CD14-positive monocyte (primary cell): ENCODE measurements around the gene OR10A4. TPM values are rescaled to one million over a fixed set of nuclear protein-coding genes. Genes with fewer than 3 reads are reported as not detected.

ENCODE experiments used
- DNase-seq, 3 donors: peaks; one replicate each; pipeline ENCODE4 v3.0.0-alpha.2; 2011 to 2022
- H2AFZ ChIP-seq: 2 replicates; pipeline ENCODE4 v1.6.0; 2012; ENCODE audit warnings: mild to moderate bottlenecking, low read depth, low read length, inconsistent platforms; ENCODE audit not compliant: insufficient read depth, poor library complexity, severe bottlenecking
- H3K27ac ChIP-seq, 2 donors: 1 replicate in 1 of 2; 2 replicates in 1 of 2; pipeline ENCODE4 v1.5.1; 2012 to 2013; ENCODE audit warnings: low read length in 2 of 2, control low read depth in 1 of 2, inconsistent platforms in 1 of 2, low read depth in 1 of 2, mild to moderate bottlenecking in 1 of 2
- H3K27me3 ChIP-seq, 2 donors: one replicate each; pipeline versions ENCODE4 v1.6.0 to v1.6.1; 2011 to 2013; ENCODE audit warnings: low read length in 2 of 2; ENCODE audit not compliant: control insufficient read depth in 2 of 2, insufficient read depth in 2 of 2
- H3K36me3 ChIP-seq, 2 donors: replicated peaks in 1 of 2; 1 replicate in 1 of 2; 2 replicates in 1 of 2; pipeline versions ENCODE4 v1.5.1 to v1.6.1; 2012 to 2013; ENCODE audit warnings: low read length in 2 of 2, control low read depth in 1 of 2, inconsistent platforms in 1 of 2, mild to moderate bottlenecking in 1 of 2; ENCODE audit not compliant: insufficient read depth in 2 of 2, control insufficient read depth in 1 of 2
- H3K4me1 ChIP-seq, 2 donors: 1 replicate in 1 of 2; 2 replicates in 1 of 2; pipeline versions ENCODE4 v1.5.1 to v1.6.1; 2012 to 2013; ENCODE audit warnings: low read length in 2 of 2, control low read depth in 1 of 2, inconsistent platforms in 1 of 2, mild to moderate bottlenecking in 1 of 2, moderate library complexity in 1 of 2; ENCODE audit not compliant: insufficient read depth in 2 of 2, control insufficient read depth in 1 of 2
- H3K4me2 ChIP-seq: replicated peaks from 2 replicates; pipeline ENCODE3; 2012; ENCODE audit warnings: low read length, moderate library complexity, mild to moderate bottlenecking; ENCODE audit not compliant: poor library complexity, severe bottlenecking; ENCODE audit errors: extremely low read depth
- H3K4me3 ChIP-seq, 3 experiments: fragments of 200-600 bp in 1 of 3; sonication (generic) in 1 of 3; replicated peaks in 1 of 3; 1 replicate in 2 of 3; 2 replicates in 1 of 3; pipeline ENCODE4 v1.5.1; 2011 to 2013; ENCODE audit warnings: low read length in 3 of 3, mild to moderate bottlenecking in 3 of 3, control low read depth in 2 of 3, low read depth in 2 of 3, inconsistent platforms in 1 of 3, moderate library complexity in 1 of 3
- H3K79me2 ChIP-seq: 2 replicates; pipeline ENCODE4 v1.6.0; 2012; ENCODE audit warnings: mild to moderate bottlenecking, control low read depth, inconsistent platforms, low read length, moderate library complexity; ENCODE audit not compliant: insufficient read depth
- H3K9ac ChIP-seq: 2 replicates; pipeline ENCODE4 v1.6.0; 2017; ENCODE audit warnings: low read length, mild to moderate bottlenecking; ENCODE audit not compliant: insufficient read depth, poor library complexity, severe bottlenecking
- H3K9me3 ChIP-seq, 2 donors: replicated peaks in 1 of 2; 1 replicate in 1 of 2; 2 replicates in 1 of 2; pipeline versions ENCODE4 v1.5.1 to v1.6.1; 2012 to 2013; ENCODE audit warnings: low read length in 2 of 2, control low read depth in 1 of 2; ENCODE audit not compliant: control insufficient read depth in 1 of 2, insufficient read depth in 1 of 2
- H4K20me1 ChIP-seq: 2 replicates; pipeline ENCODE4 v1.6.0; 2012; ENCODE audit warnings: mild to moderate bottlenecking, low read length, control low read depth, moderate library complexity; ENCODE audit not compliant: insufficient read depth
- H3K27ac Mint-ChIP-seq, 7 donors: one replicate each; pipeline ENCODE4 v1.8.0; 2020; ENCODE audit warnings: mild to moderate bottlenecking in 7 of 7, mixed read lengths in 7 of 7, moderate library complexity in 6 of 7, inconsistent platforms in 2 of 7
- H3K27me3 Mint-ChIP-seq, 3 donors: one replicate each; pipeline ENCODE4 v1.8.0; 2021 to 2022; ENCODE audit warnings: low read depth in 3 of 3, mild to moderate bottlenecking in 3 of 3, mixed read lengths in 3 of 3, moderate library complexity in 3 of 3, inconsistent platforms in 1 of 3
- H3K36me3 Mint-ChIP-seq, 2 donors: one replicate each; pipeline ENCODE4 v1.8.0; 2020; ENCODE audit warnings: mixed read lengths in 2 of 2, inconsistent platforms in 1 of 2, mild to moderate bottlenecking in 1 of 2
- H3K4me1 Mint-ChIP-seq: one replicate; pipeline ENCODE4 v1.8.0; 2020; ENCODE audit warnings: mild to moderate bottlenecking, mixed read lengths
- H3K4me3 Mint-ChIP-seq, 2 donors: one replicate each; pipeline ENCODE4 v1.8.0; 2020; ENCODE audit warnings: mild to moderate bottlenecking in 2 of 2, mixed read lengths in 2 of 2, moderate library complexity in 1 of 2
- H3K9me3 Mint-ChIP-seq, 7 donors: one replicate each; pipeline ENCODE4 v1.8.0; 2020 to 2022; ENCODE audit warnings: mixed read lengths in 7 of 7, mild to moderate bottlenecking in 6 of 7, moderate library complexity in 6 of 7, inconsistent platforms in 2 of 7
- CTCF ChIP-seq: fragments of 200-600 bp; IDR thresholded peaks from one replicate; pipeline ENCODE4 v1.8.0; 2022; ENCODE audit warnings: antibody characterized with exemption, mild to moderate bottlenecking
- WGBS: methylation state at CpG from one replicate; pipeline ENCODE4 v1.1.5; 2013; ENCODE audit warnings: missing lambda C conversion rate; ENCODE audit not compliant: insufficient coverage; 5-methylcytosine and 5-hydroxymethylcytosine counted together
- intact Hi-C, 2 donors: fragments of 100-400 bp; cut with micrococcal nuclease; formaldehyde crosslinking; loops; one replicate each; pipeline versions ENCODE4 v1.15.0 to v1.15.1; 2023
- polyA plus RNA-seq, 3 donors: library from polyadenylated mRNA; depleted of rRNA in 1 of 3; unstranded in 2 of 3; stranded (reverse) in 1 of 3; fragments of 300-500 nt in 2 of 3; fragments of >200 nt in 1 of 3; fragmentation: Illumina TruSeq in 2 of 3; gene quantifications; 1 replicate in 2 of 3; 2 replicates in 1 of 3; pipeline ENCODE4 v1.2.3, GENCODE V29; 2012 to 2021

Gene OR10A4
- polyA plus RNA-seq, 3 donors = not detected

- Histone ChIP-seq H2AFZ (no peak overlapping the region), H3K4me1 (no peaks in the 10 kb centered on the region), H3K79me2 (no peaks in the 10 kb centered on the region), H3K4me3 (no peak overlapping the region), H4K20me1 (no peaks in the 10 kb centered on the region), H3K9ac (no peak overlapping the region), H3K27me3 (no peaks in the 10 kb centered on the region), H3K27ac (no peak overlapping the region), H3K4me2 (no peak overlapping the region), H3K36me3 (no peaks in the 10 kb centered on the region), H3K9me3 (no peaks in the 10 kb centered on the region)
- no peak overlapping the region for H3K4me3 Mint-ChIP-seq
- no peaks in the 10 kb centered on the region for H3K4me1 Mint-ChIP-seq
- H3K36me3 Mint-ChIP-seq = no peaks in the 10 kb centered on the region
- no peak for DNase-seq
- H3K9me3 Mint-ChIP-seq = peaks cover 0 to 8% (median 3%) of the 10 kb centered on the region in 7 donors
- no peak overlapping the region for H3K27ac Mint-ChIP-seq
- intact Hi-C loops = no loop called here
- peaks cover 0 to 3% (median 2%) of the 10 kb centered on the region in 3 donors for H3K27me3 Mint-ChIP-seq
- no peak for TF ChIP-seq CTCF
Observed at GRCh38 chr11:6841694-6842093, 34.7 kb upstream of the OR10A4 start.

- Mint-ChIP-seq H3K27me3 (peaks cover 0 to 2% (median 0%) of the 10 kb centered on the region in 3 donors), H3K36me3 (no peaks in the 10 kb centered on the region), H3K4me1 (no peaks in the 10 kb centered on the region), H3K9me3 (peaks cover 2 to 11% (median 4%) of the 10 kb centered on the region in 7 donors), H3K27ac (no peak overlapping the region), H3K4me3 (no peak overlapping the region)
- no peaks in the 10 kb centered on the region for H3K9me3 ChIP-seq
- no peak overlapping the region for H3K9ac ChIP-seq
- no peak overlapping the region for H2AFZ ChIP-seq
- no peak for TF ChIP-seq CTCF
- H3K27me3 ChIP-seq = no peaks in the 10 kb centered on the region
- H3K36me3 ChIP-seq = no peaks in the 10 kb centered on the region
- H3K27ac ChIP-seq = no peak overlapping the region
- no peaks in the 10 kb centered on the region for H3K79me2 ChIP-seq
- no peak overlapping the region for H3K4me2 ChIP-seq
- no peak overlapping the region for H3K4me3 ChIP-seq
- 93% methylated on average over 2 of the region's 2 CpGs for WGBS
- H3K4me1 ChIP-seq = no peaks in the 10 kb centered on the region
- intact Hi-C loops = no loop called here
- no peak for DNase-seq
- H4K20me1 ChIP-seq = no peaks in the 10 kb centered on the region
Observed at GRCh38 chr11:6843670-6844069, 32.8 kb upstream of the OR10A4 start.
